ENCODE data around the gene FBRS.

- no peak for TF ChIP-seq CTCF (IDR thresholded peaks at IDR 0.05)
- TF ChIP-seq POLR2A (IDR thresholded peaks at IDR 0.05) = no peak
Observed at GRCh38 chr16:30655815-30656347, 2.4 kb upstream of the FBRS start.

All from right lobe of liver (tissue), 4 donors.